SKM-1 treated with dmso at 0.1 percent for 144 hours (cell line): ENCODE measurements around the gene SETD7.

Source experiments
- DNase-seq: peaks from one replicate; lab custom pipeline; 2025; ENCODE audit not compliant: unreplicated experiment; lab: John Stamatoyannopoulos, UW

The SETD7 gene

DNA sequence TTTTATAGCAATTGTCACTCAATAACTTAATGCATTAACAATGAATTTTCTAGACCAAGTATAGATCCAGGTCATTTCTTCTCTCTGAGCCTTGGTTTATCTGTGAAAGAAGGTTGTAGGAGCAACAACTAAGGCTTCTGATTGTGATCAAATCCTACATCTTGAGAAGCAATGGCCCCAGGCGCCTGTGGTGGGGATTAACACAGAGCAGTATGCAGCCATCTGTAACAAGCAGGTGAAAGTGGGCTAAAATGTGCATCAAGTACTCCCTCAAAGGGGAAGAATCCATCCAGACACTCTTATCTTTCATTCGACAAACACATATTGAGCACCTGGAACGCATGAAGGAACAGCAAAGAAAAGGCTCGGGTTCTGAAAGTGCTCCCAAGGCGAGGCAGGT is 19.1 kb upstream of the SETD7 start:
- DNase-seq: no peak

DNA sequence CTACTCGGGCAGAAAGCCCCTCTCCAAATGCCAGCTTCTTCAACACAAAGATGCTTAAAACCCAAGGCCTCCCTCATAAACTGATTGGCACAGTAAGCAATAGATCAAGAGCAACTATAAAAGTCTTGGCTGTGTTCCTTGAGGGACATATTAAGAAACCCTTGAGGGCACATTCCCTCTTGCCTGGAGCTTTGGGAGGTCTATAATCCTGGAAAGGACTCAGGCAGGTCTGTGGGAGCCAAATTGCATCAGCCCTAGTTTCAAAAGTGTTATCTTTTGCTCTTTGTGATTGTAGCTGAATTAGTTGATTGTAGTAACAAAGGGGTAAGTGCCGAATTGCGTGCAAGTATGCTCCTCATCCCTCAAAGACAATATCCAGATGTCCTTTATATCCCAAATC is 18.6 kb upstream of the SETD7 start:
- no peak for DNase-seq

DNA sequence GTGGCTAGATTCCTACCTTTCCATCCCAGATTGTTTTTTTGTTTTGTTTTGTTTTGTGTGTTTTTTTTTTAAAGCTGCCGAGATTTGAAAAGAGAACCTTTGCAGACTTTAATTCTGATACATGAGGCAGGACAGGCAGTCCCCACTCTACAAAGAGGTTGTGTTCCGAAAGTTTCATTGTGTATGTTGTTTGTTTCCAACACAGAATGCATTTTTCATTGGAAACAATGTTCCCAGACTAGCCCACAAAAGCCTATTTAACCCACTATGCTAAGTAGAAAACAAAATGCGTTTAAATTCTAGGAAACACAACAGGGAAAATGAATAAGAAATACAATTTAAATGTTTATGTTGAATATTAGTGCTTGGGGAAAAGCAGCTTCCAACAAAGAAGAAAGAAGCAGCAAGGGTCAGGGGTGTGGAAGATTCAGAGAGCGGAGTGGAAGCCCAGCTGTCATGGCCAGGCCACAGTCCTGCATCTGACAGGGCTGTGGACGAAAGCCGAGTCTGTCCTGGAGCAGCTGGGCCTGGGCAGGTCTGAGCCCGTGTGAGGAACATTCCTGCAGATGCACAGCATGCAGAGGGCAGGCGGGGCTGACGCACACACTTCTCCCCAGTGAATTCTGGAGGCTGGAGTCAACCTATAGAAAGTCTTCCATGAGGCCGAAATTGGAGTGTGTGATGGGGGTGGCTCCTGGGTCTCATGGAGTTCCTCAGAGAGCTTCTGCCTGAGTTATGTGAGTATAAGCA is 12.4 kb upstream of the SETD7 start:
- DNase-seq: no peak

DNA sequence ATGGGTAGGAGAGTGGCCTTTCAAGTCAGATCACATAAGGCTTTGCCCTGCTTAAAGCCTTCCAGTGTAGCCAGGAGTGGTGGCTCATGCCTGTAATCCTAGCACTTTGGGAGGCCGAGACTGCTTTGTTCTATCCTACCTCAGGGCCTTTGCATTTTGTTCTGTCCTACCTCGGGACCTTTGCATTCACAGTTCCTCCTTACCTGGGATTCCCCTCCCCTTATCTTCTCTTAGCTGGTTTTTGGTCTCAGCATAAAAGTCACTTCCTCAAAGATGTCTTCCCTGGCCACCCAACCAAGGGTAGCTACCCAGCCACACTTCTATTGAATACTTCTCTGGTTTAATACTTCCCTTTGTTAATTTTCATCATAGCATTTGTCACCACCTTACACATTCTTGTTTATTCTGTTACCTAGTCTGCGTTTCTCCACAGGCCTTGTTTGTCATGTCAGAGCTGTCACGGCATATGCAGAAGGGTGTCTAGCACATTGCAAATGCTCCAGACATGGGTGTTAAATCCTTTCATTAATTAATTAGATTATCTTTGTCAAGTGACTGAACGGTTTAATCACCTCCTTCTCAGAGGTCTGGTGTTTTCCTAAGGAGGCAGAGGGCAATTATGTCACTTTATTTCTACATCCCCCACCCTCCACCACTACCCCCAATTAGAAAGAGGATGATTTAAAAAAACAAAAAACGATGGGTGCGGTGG is 11.3 kb upstream of the SETD7 start:
- DNase-seq: no peak

DNA sequence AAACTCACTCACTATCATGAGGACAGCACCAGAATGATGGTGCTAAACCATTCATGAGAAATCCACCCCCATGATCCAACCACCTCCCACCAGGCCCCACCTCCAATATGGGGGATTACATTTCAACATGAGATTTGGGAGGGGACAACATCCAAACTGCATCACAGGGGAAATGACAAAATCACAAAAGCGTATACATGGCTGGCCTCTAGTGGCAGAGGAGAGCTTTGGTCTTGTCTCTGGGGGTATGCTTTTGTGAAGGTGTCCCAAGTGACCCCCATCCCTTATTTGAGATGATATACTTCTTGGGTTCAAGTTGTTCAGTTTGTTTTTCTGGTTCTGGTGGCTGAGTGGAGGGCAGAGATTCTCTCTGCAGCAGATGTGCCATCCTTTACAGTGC is 8.5 kb upstream of the SETD7 start:
- DNase-seq: no peak

DNA sequence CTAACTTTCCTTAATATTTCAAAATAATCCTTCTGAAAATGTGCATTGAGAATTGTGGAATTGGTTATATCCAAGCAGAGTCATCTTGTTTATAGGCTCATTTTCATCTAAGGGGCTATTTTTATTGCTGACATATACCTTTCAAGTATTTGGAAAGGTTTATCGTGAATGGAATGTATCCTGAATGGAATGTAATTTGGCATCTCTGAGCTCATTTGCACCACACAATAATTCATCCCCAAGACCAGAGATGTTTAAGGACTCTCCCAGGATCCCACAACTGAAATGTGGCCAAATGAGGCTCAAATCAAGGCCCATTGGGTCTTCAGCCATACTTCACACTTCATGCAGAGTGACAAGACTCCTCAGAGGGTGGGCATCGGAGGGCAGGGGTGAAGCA is 7.5 kb upstream of the SETD7 start:
- DNase-seq: no peak

DNA sequence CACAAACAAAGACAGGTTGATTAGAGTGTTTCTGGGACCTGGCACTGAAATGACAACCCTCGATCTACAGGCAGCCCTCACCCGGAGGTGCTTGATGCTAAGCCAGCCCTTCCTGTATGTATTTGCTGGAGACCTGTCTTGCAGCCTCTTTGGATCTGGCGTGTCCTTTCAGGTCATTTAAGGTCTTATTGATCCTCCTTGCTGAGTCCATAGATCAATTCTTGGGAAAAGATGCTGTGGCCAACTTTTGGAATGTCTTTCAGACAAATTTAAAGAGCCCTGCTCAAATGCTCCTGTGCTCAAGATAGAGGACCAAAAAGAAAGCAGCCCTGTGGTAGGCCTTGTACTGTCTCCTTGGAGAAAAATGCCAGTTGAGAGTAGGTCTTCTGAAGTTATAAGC is 6.8 kb upstream of the SETD7 start:
- DNase-seq: no peak

DNA sequence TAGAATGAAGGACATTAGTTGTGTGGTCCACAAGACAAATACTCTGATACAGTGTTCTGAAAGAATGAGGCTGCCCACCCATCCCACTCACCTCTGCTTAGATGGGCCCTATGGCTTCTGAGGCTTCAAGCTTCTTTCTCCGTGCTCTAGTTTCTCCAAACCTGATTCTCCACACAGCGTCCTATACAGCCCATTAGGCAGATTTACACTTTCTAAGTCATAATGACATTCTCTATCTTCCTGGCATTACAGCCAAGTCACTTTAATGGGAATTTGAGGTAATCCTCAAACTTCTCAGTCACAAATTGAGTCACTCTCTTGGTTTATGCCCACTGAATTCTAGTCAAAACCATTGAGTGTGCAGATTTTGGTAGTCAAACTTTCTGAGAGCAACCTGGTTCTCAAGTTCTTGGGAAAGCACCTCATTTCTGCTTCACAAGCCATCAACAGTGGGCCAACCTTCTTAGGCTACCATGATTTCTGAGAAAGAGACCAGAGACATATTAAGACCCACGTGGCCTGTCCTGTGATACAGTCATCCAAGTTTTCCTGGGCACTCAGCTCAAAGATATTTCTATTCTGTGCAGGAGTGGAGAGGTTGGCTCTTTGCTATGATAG is 6.2 kb upstream of the SETD7 start:
- no peak for DNase-seq

DNA sequence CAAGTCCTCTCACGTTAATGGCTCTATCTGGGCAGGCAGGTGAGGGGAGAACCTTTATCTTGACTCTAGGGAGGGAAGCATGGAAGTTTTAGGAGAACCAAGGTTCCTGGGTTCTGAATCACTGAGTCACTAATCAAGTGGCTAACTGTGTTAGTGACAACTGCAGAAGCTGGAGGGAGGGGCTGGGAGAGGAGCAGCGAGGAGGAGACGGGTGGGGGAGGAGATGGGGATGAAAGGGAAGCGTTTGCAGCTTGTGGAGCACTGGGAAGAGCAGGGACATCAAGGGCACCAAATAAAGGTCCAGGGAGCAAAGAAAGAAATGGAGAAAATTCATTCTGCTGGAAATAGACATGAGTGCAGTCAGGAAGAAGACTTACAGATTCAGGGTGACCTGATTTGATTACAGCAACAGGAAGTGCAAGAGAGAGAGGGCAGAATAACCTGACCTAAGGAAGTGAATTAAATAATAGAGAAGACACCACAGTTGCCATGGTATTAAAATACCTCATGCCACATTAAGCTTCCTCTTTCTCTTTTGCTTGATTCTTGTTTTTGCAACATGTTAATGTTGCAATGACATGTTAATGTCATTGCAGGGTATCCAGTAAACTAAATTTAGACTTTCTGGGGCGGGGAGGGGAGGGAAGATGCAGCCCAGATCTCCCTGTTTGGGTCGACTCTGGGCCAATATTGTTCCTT is 4.5 kb upstream of the SETD7 start:
- peak; percentile 99 for DNase-seq

DNA sequence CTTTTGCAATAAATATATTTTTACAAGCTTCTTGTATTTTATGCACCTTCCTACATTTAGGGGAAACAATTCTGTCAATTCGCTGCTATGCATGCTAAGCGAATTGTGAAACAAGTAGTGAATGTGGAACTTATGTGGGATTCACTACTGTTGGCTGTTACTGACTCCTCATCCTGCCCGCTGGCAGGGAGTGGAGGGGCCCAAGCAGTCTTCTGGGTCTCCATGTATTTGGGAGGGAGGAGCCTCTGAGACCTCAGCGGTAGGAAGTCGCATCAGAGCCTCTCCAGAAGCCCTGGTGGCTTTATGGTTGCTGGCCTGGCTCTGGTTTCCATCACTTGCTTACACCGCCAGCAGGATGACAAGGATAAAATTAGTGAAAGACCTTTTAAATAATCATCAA is 3.7 kb upstream of the SETD7 start:
- DNase-seq: no peak

DNA sequence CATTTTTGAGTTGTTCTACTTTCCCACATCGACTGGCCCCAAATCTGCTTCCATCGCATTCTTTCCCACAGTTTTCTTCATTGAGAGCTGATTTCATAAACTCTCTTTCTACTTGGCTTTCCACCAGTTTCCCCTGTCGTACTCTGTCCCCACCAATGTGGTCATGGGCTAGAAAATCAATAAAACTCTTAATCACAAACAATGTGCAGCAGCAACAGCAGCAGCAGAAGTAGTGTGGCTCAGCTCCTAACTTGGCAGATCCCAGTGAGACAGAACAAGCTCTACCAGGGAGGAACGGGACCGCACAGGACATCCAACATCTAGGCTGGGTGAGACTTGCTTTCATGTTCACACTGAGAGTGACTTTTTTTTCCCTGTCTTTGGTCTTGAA is 3.1 kb upstream of the SETD7 start:
- DNase-seq: no peak

DNA sequence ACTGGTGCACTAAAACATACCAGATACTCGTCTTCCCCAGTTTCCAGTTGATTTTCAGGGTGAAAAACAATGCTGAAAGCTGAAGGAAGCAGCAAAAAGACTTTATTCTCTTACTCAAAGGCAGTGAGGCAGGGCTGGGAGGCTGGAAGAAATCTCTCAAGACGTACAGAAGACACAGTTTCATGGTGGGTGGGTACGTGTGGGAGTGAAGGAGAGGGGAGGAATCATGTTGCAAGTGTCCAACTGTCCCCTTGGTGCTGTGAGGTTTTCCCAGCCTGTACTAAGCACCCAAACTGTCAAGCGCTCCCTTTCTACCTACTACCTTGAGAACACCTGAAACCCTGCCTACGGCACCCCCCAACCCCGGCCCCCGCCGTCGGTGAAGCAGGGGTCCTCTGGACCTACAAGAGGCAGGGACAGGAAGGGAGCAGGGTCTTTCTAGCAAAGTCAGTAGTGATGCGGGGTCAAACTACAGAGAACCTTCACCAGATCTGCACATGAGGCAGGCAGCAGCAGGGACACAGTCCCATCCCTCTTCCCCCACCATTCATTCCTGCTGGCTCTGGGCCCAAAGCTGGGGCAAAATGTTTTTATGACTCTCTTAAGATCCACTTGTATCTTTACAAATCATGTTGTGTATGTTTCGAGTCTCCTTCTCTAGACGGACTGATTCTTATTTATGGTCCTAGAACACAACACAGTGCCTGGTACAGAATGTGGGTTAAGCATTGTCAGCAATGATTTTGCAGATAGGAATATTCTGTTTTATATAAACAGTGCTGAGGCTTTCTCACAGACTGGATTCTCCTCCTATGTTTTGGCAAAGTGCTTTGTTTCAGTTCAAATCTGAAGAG is 2.4 kb upstream of the SETD7 start:
- no peak for DNase-seq

DNA sequence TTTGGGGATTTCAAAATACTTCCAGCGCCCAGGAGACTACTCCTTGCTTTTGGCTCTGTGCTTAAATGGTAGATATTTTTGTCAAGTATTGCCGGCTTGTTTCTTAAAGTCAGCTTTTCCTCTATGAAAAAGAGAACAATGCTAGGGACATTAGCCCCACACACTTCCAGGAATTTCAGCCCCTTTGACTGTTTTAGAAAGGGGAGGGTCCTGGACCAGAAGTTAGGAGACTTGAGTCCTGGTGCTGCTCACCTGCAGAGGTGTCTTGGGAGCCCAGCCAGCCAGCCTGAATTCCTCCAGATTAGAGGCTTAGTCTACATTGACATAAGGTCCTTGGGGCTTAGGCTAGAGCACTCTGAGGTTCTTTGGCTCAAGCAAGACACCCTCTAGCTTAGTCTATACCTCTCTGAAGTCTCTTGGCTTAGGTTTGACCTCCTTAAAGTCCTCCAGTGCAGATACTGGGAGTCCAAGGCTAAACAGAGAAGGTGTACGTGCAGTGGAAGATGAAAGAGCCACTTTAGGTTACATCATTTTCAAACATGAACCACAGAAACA is 1.6 kb upstream of the SETD7 start:
- DNase-seq: no peak

DNA sequence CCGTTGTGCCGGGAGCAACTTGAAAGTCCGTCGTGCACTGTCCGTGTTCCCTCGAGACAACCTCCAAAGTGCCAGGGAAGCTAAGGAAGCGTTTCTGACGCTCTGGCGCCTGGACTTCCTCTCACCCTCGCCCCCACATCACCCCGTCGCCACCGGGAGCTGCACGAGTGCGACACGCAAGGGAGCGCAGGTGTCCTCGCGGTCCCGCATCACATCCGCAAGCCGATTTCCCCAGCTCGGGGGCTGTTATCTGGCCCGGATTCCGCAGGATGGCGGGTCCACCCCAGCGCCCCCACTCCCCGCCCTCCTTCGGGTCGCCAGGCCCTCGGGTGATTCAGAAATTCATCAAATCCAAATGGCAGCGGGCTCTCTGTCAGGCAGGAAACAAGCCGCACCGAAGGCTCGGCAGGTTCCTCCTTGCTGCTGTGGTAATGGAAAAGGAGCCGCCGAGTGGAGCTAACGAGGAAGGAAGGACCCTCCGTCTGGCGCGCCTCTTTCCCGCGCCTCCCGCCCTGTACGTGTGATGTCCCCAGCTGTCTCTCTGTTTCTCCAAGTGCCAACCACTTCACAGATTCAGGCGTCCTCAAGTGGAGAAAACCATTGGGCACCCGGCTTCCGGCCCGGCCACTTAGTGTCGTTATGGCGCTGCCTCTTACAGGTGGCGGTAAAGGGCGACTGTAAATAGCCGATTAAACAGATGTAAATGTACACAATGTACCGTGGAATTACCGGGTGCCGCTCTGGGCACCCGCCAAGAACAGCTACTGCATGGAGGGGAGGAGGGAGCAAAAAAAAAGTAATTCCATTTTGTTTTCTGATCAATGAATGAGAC is 921 bp upstream of the SETD7 start:
- peak; percentile 61 for DNase-seq

DNA sequence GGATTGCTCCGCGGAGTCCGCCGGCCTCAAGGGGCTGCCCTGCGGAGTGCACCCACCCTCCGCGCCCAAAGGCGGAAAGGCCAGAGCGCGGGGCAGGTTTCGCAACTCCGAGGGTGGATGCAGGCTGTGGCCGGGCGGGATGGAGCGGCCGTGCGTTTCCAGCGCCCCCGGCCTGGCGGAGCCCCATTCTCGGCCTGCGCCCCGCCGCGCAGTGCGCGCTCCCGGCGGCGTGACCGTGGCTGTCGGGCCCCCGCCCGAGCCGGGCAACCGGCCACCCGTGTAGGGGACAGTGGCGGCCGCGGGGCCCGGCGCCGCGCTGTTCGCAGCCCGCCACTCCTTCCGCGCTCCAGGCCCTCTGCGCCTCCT is 331 bp downstream of the SETD7 start:
- peak; percentile 42 for DNase-seq

DNA sequence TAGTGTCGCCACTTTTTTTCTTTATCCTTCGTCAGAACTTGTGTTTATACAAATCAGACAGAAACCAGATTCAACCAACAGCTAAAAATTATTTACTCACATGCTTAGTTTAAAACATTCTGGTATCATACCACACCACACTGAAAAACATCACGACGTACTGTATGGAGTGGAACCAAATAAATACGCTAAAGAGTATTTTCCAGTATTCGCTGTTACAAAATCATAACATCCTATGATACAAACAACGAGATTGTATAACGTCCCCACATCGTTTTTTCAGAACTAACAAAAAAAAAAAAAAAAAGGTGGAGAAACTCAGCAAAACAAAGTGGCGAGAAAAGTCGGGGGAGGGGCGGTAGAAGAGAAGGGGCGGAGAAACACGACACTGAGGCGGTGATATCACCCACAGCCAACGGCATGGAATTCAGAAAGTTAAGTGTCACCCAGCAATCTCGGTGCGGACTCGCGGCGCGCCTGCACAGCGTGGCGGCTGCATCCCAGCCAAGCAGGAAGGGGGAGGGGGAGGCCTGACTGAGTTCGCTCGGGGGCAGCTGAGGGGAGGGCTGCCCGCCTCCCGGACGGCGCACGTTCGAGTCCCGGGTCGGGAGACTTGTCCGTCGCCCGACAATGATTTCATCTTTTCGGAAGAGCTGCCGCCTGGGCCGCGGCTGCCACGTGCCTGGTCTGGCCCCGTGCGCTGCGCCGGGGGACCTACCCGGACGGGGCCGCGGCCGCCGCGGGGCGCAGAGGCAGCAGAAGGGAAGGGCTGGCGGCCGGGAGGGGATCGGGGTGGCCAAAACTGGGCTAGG is 920 bp downstream of the SETD7 start:
- DNase-seq: peak; percentile 72

DNA sequence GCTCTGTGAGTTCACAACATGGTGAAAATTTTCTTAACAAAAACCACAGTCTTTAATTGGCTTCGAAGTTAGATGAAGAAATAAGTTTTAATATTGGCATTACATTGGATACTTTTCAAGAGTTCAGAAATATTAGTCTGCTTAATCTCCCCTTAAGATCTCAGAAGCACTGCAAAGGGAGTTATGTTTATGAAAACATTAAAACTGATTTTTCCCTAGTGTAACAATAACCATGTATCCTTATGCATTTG is 1.5 kb downstream of the SETD7 start:
- no peak for DNase-seq

DNA sequence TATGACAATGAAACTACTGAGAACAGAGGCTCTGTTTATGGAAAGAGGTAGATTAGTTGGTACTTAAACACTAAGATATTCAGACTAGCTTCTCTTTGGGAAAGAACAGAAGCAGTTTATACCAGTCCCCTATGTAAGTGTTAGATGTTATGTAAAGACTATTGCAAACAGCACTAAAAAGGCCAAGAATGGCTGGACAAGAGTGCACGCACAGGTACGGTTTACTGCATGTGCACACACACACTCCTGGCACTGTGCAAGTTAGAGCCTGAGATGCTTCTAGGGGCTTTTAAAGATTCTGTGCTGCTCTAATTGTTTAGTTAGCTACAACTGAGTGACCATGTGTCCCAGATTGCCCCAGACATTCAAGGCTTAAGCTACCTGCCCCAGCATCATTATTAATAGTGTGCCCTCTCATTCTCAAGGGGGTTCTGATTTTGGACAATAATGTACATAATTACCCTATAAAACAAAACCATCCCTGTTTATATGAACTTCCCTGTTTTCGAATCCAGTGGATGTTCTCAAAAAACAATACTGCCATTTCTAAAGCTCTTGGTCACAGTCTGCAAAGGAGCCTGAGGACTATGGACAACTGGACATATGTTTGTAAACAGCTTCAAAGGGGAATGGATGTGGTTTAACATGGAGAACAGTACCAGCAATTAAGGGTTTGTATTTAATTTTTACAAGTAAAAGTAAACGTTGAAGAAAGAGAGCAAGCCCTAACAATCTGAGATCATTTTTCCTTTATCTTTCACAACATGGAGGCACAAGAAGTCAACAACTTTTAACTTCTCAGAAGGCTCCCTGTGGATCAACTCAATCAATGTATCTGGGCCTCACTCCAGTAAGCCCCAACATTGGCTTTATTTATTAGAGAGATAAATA is 2.0 kb downstream of the SETD7 start:
- DNase-seq: no peak
